NCI-H2171 (cell line): ENCODE measurements around the gene CASTOR1.

Experiments
- DNase-seq: peaks from one replicate; lab custom pipeline; 2025; lab: John Stamatoyannopoulos, UW

CASTOR1 gene

DNA sequence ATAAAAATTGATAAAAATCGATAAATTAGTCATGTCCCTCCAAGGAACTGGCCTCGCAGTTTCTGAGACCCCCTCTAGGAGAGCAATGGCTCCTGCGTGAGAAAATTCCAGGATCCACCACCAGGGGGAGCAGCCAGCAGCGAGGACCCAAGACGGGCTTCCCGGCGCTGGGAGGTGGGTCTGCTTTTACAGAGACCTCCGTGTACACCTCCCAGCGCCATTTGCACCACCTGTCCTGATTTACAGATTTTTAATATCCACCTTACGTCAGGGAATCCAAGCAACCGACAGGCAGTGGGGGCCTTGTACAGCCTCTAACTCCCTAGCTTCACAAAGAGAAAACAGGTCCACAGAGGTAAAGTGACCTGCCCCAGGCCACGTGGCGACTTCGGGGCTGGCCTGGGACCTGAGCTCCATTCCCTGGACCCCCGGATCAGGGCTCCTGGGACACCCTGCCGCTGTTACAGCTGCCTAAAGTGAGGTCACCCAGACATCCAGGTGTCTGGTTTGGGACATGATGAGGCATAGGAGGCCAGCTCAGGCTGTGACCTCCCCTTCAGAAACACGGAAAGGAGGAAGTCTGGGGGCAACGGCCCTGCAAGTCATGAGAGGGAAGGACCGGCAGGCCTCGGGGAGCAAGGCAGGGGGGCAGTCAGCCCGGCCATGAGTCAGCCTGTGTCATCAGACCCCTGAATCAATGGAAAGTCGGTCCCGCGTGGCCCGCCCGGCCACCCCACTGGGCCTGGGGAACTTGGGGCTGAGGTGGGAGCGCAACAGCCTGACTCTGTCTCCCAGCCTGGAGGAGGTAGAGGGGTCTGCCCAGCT lies 26.2 kb downstream of the CASTOR1 start:
- peak; percentile 72 for DNase-seq

- no peak for DNase-seq
Measured at GRCh38 chr22:30262112-30262511, 27.2 kb downstream of the CASTOR1 start.

DNA sequence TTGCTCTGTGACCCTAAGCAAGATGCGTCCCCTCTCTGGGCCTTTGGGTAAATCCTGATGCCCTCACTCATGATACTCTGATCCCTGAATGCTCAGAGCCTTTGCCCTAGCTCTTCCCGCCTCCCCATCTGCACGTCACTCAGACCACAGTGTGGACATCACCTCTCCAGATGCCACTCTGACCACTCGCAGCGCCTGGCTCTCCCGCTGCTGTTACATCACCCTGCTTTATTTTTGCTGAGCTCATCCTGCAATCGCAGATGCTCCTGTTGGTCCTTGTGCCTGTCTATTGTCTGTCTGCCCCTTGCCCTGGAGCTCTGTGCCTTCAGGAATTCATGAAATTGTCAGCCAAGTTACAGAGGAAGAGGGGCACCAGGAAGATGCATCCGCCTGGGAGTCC lies 28.2 kb downstream of the CASTOR1 start:
- DNase-seq: no peak

DNA sequence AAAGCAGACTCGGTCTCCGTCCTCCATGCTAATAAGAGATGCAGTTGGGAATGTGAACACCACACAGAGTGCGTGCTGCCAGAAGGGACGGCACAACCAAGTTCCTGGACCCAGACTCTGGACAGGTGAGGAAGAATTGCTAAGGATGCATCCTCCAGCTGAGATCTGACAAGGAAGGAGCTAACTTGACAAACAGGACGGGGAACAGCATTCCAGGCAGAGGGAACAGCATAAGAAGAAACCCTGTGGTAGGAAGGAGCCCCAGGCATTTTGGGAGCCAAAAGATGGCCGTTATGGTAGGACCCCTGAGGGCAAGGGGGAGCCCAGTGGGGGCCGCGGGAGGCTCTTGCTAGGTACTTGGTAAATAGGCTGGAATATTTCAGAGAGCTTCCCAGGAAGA lies 28.6 kb downstream of the CASTOR1 start:
- DNase-seq: no peak

- no peak for DNase-seq
Measured at GRCh38 chr22:30260276-30260675, 29.0 kb downstream of the CASTOR1 start.

GRCh38 chr22:30254314-30254713 lies 35.0 kb downstream of the CASTOR1 start:
- DNase-seq: no peak

- peak; percentile 84 for DNase-seq
Measured at GRCh38 chr22:30253205-30253852, 36.0 kb downstream of the CASTOR1 start.

DNA sequence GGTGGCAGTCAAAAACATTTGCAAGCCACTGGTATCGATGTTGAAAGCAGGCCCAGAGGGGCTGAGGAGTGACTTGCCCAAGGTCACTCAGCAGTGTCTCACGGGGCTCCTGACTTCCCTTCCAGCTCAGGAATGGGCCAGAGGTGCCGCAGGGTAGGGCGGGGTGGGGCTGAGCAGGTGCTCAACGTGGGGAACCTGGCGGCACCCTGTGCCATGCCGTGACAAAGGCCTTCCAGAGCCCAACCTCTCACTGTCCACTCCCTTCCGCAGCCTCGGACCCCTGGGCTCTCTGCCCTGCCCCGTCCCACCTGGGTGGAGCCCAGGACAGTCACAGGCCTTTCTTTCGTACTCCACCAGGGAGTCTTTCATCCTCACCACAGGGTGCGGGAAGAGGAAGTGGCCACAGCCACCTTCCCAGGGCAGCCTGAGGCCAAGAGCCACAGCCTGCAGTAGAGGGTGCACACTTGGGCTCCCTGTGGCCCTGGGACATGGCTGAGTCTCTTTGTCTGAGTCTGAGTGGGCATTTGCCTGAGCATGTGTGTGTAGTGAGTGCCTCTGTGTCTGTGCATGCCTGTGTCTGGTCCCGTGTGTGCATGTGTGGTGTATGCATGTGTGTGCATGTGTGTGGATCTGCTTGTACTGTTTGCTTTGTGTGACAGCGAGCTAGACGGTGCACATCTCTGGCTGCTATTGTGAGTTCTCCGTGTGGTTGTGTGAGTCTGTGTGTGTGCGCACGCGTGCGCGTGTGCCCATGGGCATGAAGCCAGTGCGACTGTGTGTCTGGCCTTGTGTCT lies 36.7 kb downstream of the CASTOR1 start:
- no peak for DNase-seq

- DNase-seq: peak; percentile 15
Measured at GRCh38 chr22:30251711-30252110, 37.6 kb downstream of the CASTOR1 start.

DNA sequence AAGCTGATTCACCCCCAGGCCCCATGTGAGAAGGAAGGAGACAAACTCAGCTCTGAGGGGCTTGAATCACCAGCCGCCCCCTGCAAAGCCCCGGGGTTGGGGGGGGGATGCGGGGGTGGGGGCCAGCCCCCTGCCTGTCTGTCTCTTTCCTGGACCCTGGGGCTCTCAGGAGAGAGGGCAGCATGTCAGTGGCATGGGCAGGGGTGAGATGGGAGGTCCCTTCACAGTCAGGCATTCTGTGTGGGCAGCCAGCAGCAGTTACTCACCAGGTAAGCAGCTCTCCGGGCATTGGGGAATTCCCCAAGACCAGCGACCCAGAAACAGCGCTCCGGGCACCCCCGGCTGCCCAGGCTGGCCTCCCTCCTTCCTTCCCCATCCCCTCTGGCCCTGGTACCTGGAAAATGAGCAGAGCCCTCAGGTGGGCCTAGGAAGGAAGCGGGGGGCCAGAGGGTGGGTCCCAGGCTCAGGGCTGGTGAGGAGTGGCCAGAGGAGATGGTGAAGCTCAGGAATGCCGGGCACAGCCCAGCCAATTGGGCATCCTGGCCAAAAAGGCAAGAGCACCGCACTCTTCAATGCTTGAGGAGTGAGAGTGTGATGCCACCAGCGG lies 38.5 kb downstream of the CASTOR1 start:
- no peak for DNase-seq

DNA sequence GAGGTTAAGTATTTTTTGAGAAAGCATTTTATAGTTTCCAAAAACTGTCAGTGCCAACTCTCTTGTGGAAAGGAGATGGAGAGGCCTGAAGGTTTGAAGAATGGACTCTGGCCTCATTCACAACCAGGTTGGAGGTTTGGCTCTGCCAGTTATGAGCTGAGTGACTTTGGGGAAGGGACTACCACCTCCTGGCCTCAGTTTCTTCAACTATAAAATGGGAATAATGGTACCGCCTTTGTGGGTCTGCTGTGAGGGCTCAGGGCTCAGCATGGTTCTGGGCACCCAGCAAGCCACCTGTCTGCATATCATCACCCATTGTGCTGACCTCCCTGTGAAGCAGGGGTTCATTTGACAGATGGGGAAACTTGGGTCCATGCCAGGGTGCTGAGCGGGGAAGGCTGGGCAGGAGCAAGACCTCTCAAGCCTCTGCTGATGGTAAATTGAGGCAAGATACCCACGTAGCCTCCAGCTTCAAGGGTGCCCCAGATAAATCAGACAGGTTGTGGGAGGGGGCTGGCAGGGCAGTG lies 39.2 kb downstream of the CASTOR1 start:
- DNase-seq: no peak

DNA sequence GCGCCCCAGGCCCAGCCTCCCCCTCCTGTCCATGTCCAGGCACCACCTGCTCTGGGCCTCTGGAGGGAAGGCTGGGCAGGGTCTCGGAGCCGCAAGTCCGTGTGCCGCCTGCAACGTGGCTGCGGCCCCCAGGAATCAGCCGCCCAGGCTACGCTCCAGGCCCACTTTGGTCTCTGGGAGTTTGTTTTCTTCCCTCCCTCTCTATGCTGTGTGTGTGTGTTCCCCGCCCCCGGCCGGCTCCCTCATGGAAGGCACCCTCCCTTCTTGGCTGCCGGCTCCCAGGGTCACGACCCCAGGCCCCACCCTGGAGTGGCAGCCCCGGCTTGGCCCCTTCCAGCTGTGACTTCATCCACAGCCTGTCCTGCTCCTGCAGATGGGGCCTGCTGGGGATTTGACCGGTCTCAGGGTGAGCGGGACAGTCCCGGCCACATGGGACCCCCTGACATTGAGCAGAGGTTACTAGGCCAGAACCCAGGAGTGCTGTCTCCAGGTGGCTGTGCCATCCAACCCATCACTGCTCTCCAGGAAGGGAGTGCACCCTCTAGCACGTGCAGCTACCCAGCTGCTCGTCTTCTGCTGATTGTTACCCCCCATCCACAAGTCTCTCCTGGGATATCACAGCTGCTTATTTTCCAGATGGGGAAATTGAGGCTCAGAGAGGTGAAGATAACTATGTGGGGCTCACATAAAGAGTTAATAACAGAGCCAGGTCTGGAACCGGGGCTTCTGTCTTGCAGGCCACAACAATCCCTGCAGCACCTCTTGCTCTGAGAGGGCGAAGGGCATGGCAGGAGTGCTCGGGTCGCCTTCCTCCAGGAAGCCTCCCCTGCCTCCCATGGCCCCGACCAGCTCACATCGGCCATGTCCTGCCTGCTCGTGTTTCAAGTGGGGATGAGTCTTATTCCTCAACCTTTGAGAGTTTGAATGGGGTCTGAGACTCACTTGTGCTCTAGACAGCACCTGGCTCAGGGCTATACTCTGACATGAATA lies 40.0 kb downstream of the CASTOR1 start:
- DNase-seq: no peak

GRCh38 chr22:30248484-30248883 lies 40.8 kb downstream of the CASTOR1 start:
- no peak for DNase-seq

DNA sequence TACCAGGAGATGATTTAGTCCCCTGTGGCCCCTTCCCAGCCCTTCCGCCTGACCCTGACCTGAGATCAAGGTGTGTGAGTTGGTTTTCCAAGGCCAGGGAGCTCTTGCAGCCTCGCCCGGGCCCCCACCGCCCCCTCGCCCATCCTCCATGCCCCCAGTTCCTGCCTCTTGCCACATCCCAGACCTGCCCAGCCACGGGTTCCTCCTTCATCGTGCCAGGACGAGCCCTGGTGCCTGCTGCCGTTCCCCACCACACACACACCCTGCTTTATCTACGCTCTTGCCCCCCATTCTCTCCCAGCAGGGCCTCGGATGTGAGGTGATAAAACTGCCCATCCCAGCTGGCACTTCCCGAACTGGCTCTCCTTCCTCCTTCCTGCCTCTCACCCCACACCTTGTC lies 41.3 kb downstream of the CASTOR1 start:
- DNase-seq: no peak

- no peak for DNase-seq
Measured at GRCh38 chr22:30247561-30247960, 41.7 kb downstream of the CASTOR1 start.

GRCh38 chr22:30246814-30247376 lies 42.4 kb downstream of the CASTOR1 start:
- no peak for DNase-seq

DNA sequence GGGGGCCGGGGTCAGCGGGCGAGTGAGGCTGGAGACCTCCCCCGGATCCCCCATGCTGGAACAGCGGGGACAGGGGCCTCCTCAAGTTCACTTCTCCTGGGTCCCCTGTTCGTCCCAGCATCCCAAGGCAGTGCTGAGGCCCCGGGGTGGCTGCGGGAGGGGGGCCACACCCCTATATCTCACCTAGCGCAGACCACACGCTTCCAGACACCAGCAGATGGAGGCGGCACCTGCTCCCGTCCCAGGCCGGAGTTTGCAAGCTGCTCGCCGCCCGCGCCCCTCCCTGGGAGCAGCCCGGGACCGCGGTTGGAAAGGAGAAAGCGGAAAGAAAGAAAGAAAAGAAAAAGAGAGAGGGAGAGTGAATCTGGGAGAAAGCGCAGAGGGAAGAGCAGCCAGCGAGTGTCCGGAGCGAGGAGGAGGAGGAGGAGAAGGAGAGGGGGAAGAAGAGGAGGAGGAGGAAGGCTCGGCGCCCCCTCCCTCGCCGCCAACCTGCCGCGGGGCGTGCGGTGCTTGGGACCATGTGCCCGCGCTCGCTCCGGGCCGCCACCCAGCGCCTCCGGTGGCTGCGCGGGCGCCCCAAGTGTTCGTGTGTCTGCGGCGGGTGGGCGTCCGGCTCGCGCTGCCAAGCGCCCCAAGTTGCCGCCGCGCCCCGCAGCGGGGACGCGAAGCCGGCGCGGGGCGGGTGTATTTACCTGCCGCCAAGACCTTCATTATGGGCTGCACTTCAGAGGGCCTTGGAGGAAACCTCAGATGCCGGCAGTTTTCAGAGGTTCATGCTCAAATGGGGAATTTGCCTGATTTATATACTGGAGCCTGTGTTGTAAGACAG lies 43.1 kb downstream of the CASTOR1 start, which contains the start of gene LIF:
Gene LIF, minus strand, starts transcription at position 775 of the 829 bp plus-strand sequence. Its CDS starts 64 bp downstream, at position 711.
- DNase-seq: peak; percentile 76

GRCh38 chr22:30245181-30245984 lies 43.9 kb downstream of the CASTOR1 start:
- peak; percentile 27 for DNase-seq

DNA sequence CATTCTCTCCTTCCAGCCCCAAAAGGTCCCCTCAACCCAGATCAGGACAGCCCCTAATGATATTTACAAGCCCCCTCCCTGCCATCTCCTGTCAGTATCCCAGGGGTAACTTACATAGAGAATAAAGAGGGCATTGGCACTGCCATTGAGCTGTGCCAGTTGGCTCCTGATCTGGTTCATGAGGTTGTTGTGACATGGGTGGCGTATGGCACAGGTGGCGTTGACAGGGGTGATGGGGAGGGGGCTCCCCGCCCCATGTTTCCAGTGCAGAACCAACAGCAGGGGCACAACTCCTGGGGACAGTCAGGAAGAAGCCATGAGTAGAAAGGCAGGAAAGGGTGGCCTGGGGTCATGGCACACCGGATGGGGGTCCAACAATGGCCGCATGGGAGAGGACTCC lies 44.7 kb downstream of the CASTOR1 start:
- no peak for DNase-seq
